HG03432 (cell line): ENCODE results near the gene TM9SF1.

ENCODE experiments used
- ATAC-seq: cut with Tn5 transposase; IDR thresholded peaks from one replicate; pipeline ENCODE4 v1.9.1; 2021; ENCODE audit warnings: mild to moderate bottlenecking, moderate library complexity; ENCODE audit not compliant: unreplicated experiment

Gene TM9SF1

DNA sequence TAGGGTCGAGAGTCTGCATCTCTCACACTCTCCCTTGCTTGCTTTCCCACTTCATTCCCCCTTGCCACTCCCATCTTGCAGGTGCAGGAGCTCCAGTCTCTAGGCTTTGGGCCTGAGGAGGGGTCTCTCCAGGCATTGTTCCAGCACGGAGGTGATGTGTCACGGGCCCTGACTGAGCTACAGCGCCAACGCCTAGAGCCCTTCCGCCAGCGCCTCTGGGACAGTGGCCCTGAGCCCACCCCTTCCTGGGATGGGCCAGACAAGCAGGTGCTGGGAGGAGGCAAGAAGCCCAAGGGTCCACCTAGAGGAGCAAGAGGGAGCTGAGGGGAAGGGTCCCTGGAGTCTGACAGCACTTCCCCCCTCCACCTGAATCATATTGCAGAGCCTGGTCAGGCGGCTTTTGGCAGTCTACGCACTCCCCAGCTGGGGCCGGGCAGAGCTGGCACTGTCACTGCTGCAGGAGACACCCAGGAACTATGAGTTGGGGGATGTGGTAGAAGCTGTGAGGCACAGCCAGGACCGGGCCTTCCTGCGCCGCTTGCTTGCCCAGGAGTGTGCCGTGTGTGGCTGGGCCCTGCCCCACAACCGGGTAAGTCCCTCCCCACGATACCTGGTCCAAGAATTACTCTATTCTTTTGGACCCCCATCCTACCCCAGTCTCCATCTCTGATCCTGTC is 43.7 kb downstream of the TM9SF1 start:
- ATAC-seq: no peak

DNA sequence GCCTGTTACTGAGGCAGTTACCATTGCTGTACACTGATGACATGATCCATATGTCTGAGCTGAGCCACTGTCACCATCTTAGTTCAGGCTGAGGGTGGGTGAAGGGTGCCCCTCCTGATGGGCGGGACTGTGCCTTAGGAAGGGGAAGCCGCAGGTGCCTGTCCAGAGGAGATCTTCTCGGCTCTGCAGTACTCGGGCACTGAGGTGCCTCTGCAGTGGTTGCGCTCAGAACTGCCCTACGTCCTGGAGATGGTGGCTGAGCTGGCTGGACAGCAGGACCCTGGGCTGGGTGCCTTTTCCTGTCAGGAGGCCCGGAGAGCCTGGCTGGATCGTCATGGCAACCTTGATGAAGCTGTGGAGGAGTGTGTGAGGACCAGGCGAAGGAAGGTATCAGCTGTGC is 44.2 kb downstream of the TM9SF1 start:
- ATAC-seq: no peak

DNA sequence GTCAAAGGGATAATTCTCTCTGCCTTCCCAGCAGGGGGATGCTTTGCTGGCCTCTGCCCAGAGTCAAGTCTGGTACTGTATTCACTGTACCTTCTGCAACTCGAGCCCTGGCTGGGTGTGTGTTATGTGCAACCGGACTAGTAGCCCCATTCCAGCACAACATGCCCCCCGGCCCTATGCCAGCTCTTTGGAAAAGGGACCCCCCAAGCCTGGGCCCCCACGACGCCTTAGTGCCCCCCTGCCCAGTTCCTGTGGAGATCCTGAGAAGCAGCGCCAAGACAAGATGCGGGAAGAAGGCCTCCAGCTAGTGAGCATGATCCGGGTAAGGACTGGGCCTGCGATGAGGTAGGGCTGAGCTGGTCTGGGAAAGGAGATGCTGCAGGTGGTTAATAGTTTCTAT is 44.7 kb downstream of the TM9SF1 start:
- no peak for ATAC-seq

DNA sequence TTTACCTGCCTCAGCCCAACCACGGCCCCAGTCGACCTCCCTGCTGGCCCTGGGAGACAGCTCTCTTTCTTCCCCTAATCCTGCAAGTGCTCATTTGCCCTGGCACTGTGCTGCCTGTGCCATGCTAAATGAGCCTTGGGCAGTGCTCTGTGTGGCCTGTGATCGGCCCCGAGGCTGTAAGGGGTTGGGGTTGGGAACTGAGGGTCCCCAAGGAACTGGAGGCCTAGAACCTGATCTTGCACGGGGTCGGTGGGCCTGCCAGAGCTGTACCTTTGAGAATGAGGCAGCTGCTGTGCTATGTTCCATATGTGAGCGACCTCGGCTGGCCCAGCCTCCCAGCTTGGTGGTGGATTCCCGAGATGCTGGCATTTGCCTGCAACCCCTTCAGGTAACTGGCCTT is 45.2 kb downstream of the TM9SF1 start:
- no peak for ATAC-seq

DNA sequence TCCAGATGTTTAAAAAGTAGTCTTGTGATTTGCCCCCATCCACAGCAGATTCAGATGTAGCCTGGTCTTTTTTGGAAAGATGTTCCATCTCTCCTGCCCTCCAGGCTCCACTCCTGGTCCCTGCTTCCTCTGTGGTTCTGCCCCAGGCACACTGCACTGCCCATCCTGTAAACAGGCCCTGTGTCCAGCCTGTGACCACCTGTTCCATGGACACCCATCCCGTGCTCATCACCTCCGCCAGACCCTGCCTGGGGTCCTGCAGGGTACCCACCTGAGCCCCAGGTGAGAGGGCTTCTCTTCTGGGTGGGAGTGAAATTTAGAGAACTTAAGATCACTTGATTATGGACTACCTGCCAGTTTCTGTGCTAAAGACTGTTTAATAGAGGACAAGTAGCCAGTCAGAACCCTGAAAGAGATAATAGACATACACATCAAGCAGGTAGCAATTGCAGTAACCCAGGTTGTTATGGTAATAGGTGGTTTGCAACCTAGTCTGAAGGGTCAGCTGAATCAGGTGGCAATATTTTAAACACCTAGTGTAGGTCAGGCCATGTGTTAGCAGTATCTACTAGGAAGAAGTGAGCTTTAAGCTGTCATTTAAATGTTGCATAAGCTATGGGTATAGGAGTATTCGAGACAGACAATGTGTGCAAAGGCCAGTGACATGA is 45.8 kb downstream of the TM9SF1 start:
- ATAC-seq: no peak

DNA sequence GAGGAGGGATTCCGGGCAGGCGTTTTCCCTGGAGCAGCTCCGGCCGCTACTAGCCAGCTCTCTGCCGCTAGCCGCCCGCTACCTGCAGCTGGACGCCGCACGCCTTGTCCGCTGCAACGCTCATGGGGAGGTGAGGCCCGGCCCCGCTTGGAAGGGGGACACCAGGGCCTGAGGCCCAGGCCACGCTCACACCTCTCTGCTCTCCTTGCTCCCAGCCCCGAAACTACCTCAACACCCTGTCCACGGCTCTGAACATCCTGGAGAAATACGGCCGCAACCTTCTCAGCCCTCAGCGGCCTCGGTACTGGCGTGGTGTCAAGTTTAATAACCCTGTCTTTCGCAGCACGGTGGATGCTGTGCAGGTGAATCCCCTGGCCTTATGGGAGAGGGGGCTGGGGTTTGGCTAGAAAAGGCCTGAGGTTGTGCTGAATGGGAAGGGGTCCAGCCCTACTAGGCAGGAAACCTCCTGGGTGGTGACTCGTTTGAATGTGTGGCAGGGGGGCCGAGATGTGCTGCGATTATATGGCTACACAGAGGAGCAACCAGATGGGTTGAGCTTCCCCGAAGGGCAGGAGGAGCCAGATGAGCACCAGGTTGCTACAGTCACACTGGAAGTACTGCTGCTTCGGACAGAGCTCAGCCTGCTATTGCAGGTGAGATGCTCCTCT is 47.3 kb downstream of the TM9SF1 start:
- ATAC-seq: no peak

DNA sequence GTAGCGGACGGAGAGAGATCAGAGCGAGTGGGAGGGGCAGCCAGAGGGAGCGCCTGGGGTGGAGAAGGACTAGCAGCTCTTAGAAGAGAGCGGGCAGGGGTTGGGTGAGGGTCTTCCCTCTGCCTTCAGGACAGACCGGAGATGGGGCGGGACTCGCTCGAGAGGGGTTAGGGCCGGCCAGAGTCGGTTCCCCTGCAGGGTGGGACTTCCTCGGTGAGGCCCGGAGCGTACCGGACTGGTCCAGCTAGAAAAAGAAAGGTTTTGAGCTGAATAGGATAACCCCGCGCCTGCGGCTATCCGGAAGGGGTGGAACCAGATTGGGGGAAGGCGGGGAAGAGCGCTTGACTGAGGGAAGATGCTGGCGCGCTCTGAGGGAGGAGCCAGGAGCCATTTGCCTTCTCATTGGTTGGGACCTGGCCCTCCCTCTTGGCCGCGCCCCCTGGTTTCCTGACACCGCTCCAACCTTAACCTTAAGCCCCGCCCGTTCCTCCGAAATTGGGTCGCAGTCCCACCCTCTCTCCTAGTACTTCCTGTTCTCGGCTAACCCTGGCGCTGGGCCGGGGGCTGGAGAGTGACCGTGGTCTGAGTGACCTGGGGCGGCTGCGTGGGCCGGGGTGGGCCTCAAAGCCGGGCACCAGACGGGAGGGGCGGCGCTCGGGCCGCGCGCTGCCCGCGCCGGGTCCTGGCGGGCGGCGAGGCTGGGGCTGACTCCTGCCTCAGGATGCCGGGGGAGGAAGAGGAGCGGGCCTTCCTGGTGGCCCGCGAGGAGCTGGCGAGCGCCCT is 48.1 kb downstream of the TM9SF1 start, which contains the start of gene RNF31:
TSS of gene RNF31 (plus strand) at position 521 of the 783 bp plus-strand sequence. CDS start at position 722, 201 bp downstream.
- peak; percentile 81 for ATAC-seq

DNA sequence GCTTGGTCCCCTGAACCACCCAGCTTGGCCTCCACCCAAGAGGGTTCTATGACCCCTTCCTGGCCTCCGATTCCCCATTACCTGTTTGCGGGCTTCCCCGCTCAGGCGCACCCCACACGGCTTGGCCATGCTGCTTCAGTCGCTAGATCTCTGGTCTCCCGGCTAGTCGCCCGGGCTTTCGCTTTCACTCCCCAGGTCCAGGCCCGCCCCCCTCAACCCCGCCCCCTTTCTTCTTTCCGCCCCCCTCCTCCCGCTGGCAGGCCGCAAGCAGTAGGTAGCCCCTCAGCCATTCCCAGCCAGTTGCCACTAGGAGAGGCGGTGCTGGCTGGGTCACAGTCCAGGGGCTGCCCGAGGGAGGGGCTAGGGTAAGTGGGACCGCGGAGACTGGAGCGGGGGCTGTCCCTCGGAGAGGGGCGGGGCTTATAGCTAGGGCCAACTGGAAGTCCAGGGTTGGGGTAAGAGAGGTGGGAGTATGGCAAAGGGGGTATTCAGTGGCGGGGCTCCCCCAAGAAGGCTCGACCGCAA is 48.7 kb downstream of the TM9SF1 start, which contains the start of gene PSME2:
TSS of gene PSME2 (minus strand) at position 158 of the 525 bp plus-strand sequence. CDS start at position 129, 29 bp downstream.
- ATAC-seq: peak; percentile 70

DNA sequence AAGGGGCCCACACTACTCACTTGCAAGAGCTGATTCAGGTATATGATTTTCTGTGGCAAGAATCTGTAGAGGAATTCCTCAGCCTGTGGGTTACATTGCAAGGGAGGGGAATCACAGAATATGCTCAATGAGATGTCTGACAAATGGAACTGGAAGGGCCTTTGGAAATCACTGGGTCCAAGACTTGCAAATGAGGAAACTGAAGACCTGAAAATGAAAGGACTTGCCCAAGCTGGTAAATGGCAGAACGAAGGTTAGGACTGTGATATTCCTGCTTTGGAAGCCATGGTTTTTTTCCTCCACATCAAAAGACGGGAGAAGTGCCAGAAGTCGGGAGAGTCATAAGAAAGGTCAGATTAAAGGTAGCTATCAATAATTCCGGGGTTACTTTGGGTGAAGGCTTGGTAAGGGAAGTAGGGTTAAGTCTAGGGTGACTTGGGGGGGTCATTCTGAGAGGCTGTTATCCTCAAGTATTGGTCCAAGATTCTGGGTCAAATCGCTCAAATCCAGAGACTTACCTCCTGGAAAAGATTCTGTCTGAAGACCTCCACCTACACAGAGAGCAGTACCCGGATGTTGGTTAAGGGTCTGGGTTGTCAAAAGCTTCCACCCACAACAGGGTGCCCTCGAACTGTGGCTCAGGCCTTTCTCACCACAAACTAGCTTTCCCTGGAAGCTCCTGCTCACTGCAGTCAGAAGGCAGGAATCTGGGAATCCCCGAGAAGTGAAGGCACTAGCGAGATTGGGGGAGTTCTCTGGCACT is 49.4 kb downstream of the TM9SF1 start:
- no peak for ATAC-seq

DNA sequence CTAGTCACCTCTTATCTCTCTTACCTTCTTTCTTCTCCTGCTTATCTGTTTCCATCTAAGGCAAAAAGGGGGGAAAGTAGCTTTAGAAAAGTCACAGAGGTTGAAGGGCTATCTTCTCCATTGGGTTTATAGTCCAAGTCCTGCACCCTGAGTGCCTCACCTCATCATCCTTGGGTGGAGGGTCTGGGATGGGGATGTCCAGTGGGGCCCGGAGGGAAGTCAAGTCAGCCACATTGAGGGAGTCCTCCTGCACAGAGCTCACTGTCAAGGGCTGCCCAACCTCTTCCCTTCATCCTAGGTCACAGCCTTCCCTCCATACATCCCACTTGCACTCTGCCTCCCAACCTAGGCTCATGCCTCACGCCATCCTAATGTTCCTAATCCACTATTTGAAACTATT is 50.0 kb downstream of the TM9SF1 start:
- no peak for ATAC-seq

DNA sequence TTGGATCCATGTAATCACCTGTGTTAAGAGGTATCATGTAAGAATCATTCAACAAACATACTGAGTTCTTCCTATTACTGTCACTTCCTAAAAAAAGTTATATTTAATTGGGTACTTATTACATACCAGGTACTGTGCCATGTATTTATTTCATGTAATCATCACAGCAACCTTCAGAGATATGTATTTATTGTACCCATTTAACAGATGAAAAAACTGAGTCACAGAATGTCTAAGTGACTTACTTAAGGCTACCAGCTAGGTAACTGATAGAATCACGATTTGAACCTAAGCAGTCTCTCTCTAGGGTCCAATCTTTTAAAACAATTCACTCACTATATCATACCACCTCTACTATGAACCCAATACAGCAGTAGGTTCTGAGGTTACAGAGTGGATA is 50.8 kb downstream of the TM9SF1 start:
- no peak for ATAC-seq

DNA sequence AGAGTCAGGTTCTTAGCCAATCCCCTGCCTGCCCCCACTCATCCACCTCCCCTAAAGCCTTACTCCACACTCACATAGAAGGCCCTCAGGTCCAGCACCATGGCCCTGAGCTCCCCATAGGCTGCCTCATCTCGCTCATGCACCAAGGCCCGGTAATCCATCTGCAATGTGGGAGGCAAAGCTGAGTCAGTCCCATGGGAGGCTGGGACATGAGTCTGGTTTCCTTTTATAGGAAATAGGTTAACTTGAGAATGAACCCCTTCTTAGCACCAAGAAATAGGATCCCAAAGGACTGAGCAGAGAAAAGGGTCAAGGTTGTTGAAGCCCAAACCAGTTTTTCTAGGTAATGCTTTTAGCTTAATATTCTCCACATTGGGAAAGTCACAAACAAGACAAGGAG is 51.7 kb downstream of the TM9SF1 start:
- ATAC-seq: no peak

DNA sequence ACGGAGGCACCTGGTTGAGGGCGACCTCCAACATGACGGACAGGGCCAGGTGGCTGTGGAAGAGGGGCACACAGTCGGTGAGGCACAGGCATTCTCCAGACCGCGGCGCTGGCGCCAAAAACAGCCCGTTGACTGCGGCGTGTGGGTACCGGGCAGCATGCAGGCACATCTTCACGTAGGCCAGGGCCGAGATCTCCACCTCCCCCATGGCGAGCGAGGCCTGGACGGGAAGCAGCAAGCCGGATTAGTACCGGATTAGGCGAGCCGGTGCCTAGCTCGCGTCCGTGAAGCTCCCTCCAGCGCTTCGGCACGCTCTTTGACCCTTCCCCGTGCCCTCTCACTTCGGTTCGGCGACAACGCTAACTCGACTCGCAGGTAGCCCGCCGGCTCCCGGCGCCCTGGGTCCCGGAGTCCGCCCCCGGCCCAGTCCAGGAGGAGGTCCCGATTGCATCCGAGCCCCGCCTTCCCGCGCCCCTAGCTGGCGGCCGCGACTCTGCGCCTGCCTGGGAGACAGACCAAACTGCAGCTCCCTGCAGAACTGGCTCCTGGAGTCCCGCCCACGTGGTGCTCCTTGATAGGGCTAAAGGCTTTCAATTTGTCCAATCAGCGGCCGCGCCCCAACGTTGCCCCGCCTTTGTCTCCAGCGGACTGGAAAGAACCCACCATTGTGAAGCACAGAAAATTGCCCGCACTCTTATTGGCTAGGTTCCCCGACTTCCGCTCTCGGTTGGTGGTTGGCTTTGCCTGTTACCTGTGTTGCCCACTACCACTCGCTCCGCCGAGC is 54.0 kb downstream of the TM9SF1 start, which contains the start of gene EMC9:
TSS of gene EMC9 (minus strand) at position 495 of the 784 bp plus-strand sequence. CDS start at position 208, 287 bp downstream.
- ATAC-seq: peak; percentile 88

DNA sequence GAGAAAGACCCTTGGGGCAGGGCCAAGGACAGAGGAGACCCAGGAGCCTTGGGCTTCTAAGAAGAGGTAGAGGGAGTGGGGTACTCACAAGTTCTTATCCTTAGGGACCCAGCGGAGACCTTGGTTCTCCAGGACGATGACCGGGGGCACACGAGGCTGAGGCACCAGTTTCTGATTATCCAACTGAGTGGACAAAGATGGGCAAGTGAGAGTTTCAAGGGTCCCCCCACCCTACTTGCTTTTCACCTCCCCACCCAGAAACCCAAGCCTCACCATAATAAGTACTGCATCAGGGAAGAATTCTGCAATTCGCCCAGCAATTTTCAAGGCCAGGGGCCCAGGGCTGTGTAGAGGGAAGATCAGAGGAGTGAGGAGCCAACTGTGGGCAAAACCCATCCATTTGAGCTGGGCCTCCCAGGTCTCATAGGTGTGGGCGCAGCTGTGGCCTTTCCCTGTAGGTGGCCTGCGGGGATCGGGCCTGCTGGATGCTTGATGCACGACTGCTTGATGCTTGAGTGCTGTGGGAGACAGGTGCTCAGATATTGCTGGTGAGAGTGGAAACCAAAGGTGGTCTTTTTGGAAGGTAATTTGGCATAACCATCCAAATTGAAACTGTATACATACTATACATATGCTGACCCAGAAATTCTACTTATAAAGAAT is 55.8 kb downstream of the TM9SF1 start:
- no peak for ATAC-seq
